ACHN (cell line): ENCODE data around the gene CACNA1S.
A peak's percentile ranks its signal among the peaks of the same experiment; 100 is the strongest.

ENCODE experiments used
- DNase-seq: peaks from one replicate; pipeline ENCODE4 v3.0.0-alpha.2; 2015
- in situ Hi-C: cut with HindIII; loops from 2 replicates; pipeline ENCODE4 v1.10.0; 2017; ENCODE audit warnings: low sequenced_read_pairs, low pct_ligation_motif_present, low pct_unique_long_range_greater_than_20kb

Gene CACNA1S

GRCh38 chr1:201103666-201104065 lies 8.6 kb downstream of the CACNA1S start:
- in situ Hi-C loops: no loop called here
- DNase-seq: no peak

- DNase-seq: no peak
- in situ Hi-C loops: no loop called here
These were observed 11.9 kb downstream of the CACNA1S start for GRCh38 chr1:201100169-201100930.

GRCh38 chr1:201098992-201099677 lies 13.1 kb downstream of the CACNA1S start:
- in situ Hi-C loops: no loop called here
- DNase-seq: no peak

- in situ Hi-C loops: no loop called here
- DNase-seq: no peak
These were observed 15.0 kb downstream of the CACNA1S start for GRCh38 chr1:201096977-201097856.

GRCh38 chr1:201096041-201096461 lies 16.2 kb downstream of the CACNA1S start:
- in situ Hi-C loops: no loop called here

GRCh38 chr1:201095581-201095980 lies 16.6 kb downstream of the CACNA1S start:
- in situ Hi-C loops: no loop called here
- DNase-seq: no peak

More at GRCh38 chr1:201096041-201096461, 16.2 kb downstream of the CACNA1S start:
- DNase-seq: no peak

GRCh38 chr1:201094832-201095231 lies 17.4 kb downstream of the CACNA1S start:
- in situ Hi-C loops: no loop called here
- no peak for DNase-seq

GRCh38 chr1:201093962-201094361 lies 18.3 kb downstream of the CACNA1S start:
- in situ Hi-C loops: no loop called here
- no peak for DNase-seq

GRCh38 chr1:201093561-201093960 lies 18.7 kb downstream of the CACNA1S start:
- in situ Hi-C loops: no loop called here

GRCh38 chr1:201092738-201093137 lies 19.5 kb downstream of the CACNA1S start:
- in situ Hi-C loops: no loop called here
- no peak for DNase-seq

More at GRCh38 chr1:201093561-201093960, 18.7 kb downstream of the CACNA1S start:
- DNase-seq: no peak

GRCh38 chr1:201091256-201091655 lies 21.0 kb downstream of the CACNA1S start:
- DNase-seq: no peak
- in situ Hi-C loops: no loop called here

GRCh38 chr1:201090541-201090940 lies 21.7 kb downstream of the CACNA1S start:
- in situ Hi-C loops: no loop called here
- DNase-seq: no peak

GRCh38 chr1:201089596-201089995 lies 22.6 kb downstream of the CACNA1S start:
- in situ Hi-C loops: no loop called here

GRCh38 chr1:201088901-201089525 lies 23.2 kb downstream of the CACNA1S start:
- in situ Hi-C loops: no loop called here
- DNase-seq: no peak

More at GRCh38 chr1:201089596-201089995, 22.6 kb downstream of the CACNA1S start:
- no peak for DNase-seq

- in situ Hi-C loops: no loop called here
- DNase-seq: no peak
These were observed 23.8 kb downstream of the CACNA1S start for GRCh38 chr1:201088395-201088794.

GRCh38 chr1:201085902-201086735 lies 26.1 kb downstream of the CACNA1S start:
- in situ Hi-C loops: no loop called here
- DNase-seq: peak; percentile 74

- no peak for DNase-seq
- in situ Hi-C loops: no loop called here
These were observed 27.9 kb downstream of the CACNA1S start for GRCh38 chr1:201084295-201084694.

- DNase-seq: no peak
- in situ Hi-C loops: no loop called here
These were observed 28.5 kb downstream of the CACNA1S start for GRCh38 chr1:201083741-201084140.
